IPS-18c (cell line): ENCODE results near the gene BLTP2.
"Not testable (repeated sequence)": the region's sequence is repeated elsewhere in the genome, so short reads cannot be mapped to it uniquely, and the experiment has no call there.

Experiments
- H3K4me3 ChIP-seq: 2 replicates; pipeline ENCODE4 v1.7.0; 2013; ENCODE audit warnings: low read depth, mild to moderate bottlenecking, low read length, moderate library complexity; ENCODE audit not compliant: insufficient read depth
- H3K9me3 ChIP-seq: one replicate; pipeline ENCODE4 v1.6.1; 2013; ENCODE audit warnings: mild to moderate bottlenecking, low read length, moderate library complexity; ENCODE audit not compliant: control insufficient read depth, insufficient read depth

Gene BLTP2

GRCh38 chr17:28658766-28659496 lies 14.0 kb upstream of the BLTP2 start:
- not testable (repeated sequence) for H3K4me3 ChIP-seq
- H3K9me3 ChIP-seq, result peaks cover 11% of the 10 kb centered on the region

- peaks cover 11% of the 10 kb centered on the region for H3K9me3 ChIP-seq
- not testable (repeated sequence) for H3K4me3 ChIP-seq
These were observed 13.4 kb upstream of the BLTP2 start for GRCh38 chr17:28658342-28658741.

- Histone ChIP-seq H3K4me3 (no peak overlapping the region), H3K9me3 (peaks cover 11% of the 10 kb centered on the region)
These were observed 12.8 kb upstream of the BLTP2 start for GRCh38 chr17:28657756-28658155.

DNA sequence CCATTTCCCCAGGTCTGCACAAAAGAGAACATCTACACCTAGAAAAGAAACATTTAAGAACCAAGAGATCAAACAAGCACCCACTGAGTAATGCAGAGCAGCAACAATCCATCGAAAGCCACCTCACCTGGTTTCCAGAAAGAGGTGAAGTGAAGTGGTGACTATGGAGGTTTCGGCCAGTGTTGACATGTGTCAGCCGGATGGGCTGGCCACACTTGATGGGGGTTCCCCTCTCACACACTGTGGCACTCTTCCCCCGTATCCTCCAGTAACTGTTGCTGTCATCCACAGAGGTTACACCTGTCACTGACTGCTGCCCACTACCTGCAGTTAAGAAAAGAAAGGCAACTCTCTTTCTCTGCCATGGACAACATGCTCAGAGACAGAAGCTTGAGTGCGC lies 10.2 kb upstream of the BLTP2 start:
- Histone ChIP-seq H3K9me3 (peaks cover 5% of the 10 kb centered on the region), H3K4me3 (no peak overlapping the region)

GRCh38 chr17:28648698-28649097 lies 3.7 kb upstream of the BLTP2 start:
- Histone ChIP-seq H3K9me3 (no peaks in the 10 kb centered on the region), H3K4me3 (no peak overlapping the region)

DNA sequence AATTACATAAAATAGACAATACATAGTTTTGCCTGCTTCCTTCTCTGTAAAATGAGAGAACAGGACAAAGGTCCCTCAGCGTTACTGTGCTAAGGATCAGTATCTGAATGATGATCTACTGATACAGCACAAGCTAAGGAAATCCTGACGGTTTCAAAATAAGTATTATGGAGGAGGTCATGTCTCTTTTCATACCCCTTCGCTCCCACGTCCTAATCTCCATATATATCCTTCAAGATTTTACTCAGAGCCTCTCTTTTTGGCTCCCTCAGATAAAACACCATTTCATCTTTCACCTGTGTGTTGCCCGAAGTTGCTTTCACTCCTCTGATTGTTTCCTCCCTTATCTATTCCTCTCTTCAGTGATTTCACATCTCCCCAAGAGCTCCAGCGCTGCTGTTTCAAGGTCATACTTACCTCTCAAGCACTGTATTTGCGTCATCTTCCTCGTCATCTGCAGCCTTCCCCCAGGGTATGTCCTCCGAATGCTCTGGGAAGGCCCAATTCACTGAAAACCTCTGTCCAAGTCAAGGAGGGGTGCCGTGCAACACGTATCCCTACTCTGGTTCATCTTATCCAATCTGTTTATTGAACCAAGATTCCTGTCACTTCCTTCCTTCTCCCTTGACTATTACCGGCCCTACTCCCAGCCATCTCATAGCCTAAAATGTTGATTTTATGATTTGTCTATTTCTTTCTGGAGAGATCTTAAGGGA lies 1.2 kb upstream of the BLTP2 start:
- no peak overlapping the region for H3K4me3 ChIP-seq
- no peaks in the 10 kb centered on the region for H3K9me3 ChIP-seq

- Histone ChIP-seq H3K9me3 (no peaks in the 10 kb centered on the region), H3K4me3 (peak overlapping the region; percentile 86)
These were observed 600 bp upstream of the BLTP2 start for GRCh38 chr17:28645576-28645939.

GRCh38 chr17:28643983-28644786 lies 773 bp downstream of the BLTP2 start:
- peak overlapping the region; percentile 86 for H3K4me3 ChIP-seq
- H3K9me3 ChIP-seq, result no peaks in the 10 kb centered on the region

GRCh38 chr17:28641579-28641978 lies 3.4 kb downstream of the BLTP2 start:
- H3K4me3 ChIP-seq, result no peak overlapping the region
- H3K9me3 ChIP-seq, result no peaks in the 10 kb centered on the region

DNA sequence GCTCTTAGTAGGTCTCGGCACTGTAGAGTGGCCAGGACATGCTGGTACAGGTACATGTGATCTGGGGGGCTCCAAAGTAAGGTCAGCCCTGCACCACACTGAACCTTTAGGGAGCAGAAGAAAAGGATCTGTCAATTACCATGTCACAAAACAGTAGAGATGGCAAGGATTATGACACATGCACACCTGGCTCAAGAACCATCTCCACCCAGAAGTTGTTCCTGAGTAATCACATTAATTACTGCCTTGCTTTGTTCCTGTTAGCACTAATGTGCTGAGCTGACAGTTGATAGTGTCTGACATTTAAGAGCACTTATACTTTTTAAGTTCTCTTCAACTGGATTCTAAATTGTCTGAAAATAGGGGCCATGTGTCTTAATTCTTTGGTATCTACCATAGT lies 9.5 kb downstream of the BLTP2 start:
- Histone ChIP-seq H3K9me3 (no peaks in the 10 kb centered on the region), H3K4me3 (no peak overlapping the region)

DNA sequence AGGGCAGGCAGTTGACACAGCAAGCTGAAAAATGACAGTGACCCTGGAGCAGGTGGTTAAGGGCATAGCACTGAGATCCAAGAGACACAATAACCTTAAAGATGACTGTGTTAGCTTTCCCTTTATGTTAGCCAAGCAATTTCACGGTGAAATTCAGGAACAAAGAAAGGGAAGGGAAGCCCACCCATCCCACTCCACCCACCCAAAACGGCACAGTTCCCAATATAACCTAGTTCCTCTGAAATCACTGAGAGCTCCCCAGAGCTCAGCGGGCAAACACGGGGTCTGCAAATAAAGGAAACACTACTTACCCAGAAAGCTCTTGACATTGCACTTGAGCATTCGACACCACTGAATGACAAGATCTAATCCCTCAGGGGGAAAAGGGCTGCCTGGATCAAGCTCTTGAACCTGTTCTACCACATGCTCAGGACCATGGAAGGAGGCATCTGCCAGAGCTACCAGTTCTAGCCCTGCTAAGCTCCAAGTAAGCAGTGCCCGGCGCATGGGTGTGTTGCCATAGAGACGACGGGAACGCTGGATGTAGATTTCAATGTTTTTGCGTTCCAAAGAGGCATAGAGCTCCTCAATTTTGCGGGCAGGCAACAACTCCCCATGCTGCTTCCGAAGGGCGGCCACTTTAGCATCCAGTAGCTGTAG lies 10.6 kb downstream of the BLTP2 start:
- no peaks in the 10 kb centered on the region for H3K9me3 ChIP-seq
- H3K4me3 ChIP-seq, result no peak overlapping the region

DNA sequence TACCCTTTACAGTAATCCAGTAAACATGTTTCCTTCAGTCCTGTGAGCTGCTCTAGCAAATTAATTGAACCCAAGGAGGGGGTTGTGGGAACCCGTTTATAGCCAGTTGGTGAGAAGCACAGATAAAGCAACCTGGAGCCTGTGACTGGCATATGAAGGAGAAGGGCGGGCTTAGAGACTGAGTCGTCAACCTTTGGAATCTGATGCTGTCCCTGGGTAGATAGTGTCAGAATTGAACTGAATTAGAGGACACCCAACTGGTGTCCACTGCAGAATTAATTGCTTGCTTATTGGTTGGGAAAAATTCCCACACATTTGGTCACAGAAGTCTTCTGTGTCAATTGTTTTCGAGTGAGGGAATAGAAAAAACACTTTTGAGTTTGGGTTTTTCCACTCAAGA lies 18.1 kb downstream of the BLTP2 start:
- Histone ChIP-seq H3K9me3 (no peaks in the 10 kb centered on the region), H3K4me3 (no peak overlapping the region)

DNA sequence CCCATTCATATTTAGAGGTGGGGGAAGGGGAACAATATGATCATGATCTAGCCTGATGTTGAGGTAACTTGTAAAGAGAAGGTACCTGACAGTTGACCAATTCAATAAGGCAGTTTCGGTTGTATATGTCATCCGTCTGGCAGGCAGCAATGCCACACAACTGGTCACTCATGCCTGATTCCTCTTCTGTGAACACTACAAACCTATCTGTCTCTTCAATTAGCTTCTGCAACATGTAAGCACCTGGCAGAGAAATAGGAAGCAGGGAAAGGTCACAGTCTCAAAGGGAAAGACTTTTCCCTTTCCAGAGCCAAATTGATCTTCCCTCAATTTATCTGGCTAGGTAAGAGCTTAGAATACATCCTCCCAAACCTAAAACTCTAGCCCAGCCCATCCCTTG lies 20.8 kb downstream of the BLTP2 start:
- Histone ChIP-seq H3K4me3 (no peak overlapping the region), H3K9me3 (peaks cover 2% of the 10 kb centered on the region)

DNA sequence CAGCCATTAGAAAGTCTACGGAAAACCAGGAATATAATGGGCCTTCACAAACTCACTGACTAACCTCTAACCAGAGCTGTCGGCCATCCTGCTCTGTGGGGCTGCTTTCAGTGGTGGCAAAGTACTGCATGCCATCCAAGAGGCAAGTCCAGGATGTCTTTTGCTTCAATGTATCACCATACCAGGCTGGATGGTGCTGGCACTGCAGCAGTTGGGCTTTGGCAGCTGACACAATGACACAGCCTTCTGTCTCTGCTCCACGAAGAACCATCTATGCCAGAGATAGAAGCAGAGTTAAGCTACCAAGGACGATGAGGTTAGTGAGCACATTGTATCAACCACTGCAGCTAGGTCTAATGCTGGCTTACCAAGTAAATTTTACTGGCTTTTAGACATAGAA lies 21.3 kb downstream of the BLTP2 start:
- H3K4me3 ChIP-seq, result no peak overlapping the region
- peaks cover 2% of the 10 kb centered on the region for H3K9me3 ChIP-seq

DNA sequence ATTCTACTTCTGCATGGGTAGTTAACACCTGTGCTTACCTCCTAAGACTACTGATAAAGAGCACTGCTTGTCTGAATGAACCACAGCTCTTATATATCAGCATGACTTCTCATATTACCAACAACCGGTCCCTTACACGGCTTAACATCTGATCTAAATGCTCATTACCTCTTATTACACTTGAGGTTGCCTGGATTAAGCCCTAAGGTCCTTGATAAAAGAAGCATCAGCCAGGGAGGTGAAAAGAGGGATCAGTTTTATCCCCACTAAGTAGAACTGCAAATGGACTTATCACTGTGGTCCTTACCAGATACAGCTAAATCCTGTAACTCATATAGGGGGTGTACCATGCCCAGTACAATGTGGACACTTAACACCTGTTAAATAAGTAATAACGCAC lies 22.8 kb downstream of the BLTP2 start:
- peaks cover 2% of the 10 kb centered on the region for H3K9me3 ChIP-seq
- H3K4me3 ChIP-seq, result no peak overlapping the region

- H3K9me3 ChIP-seq, result peaks cover 2% of the 10 kb centered on the region
- H3K4me3 ChIP-seq, result no peak overlapping the region
These were observed 24.9 kb downstream of the BLTP2 start for GRCh38 chr17:28620010-28620409.

- peaks cover 2% of the 10 kb centered on the region for H3K9me3 ChIP-seq
These were observed 26.5 kb downstream of the BLTP2 start for GRCh38 chr17:28618464-28618863.

More at GRCh38 chr17:28618464-28618863, 26.5 kb downstream of the BLTP2 start:
- no peak overlapping the region for H3K4me3 ChIP-seq
